ENCODE measurements around the gene DDX59. TPM values are rescaled to one million over a fixed set of nuclear protein-coding genes. Genes with fewer than 3 reads are reported as not detected.
A peak's percentile ranks its signal among the peaks of the same experiment; 100 is the strongest.

The DDX59 gene
- total RNA-seq, 2 experiments from 2014 or later, result 24.6 to 28.7 TPM

GRCh38 chr1:200699871-200700270, 30.2 kb upstream of the DDX59 start:
- no peaks in the 10 kb centered on the region for H3K9me2 ChIP-seq (ENCODE audit: insufficient read depth, low read length)
- intact Hi-C loops (cut with micrococcal nuclease; ENCODE audit: unreplicated experiment), result no loop called here
- no peaks in the 10 kb centered on the region for H3K4me1 ChIP-seq (ENCODE audit: insufficient read depth, low read length, poor library complexity, severe bottlenecking)
- TF ChIP-seq EZH2phosphoT487 (IDR thresholded peaks at IDR 0.05; ENCODE audit: borderline replicate concordance, low read depth, low read length) (no peak), CTCF (conservative IDR thresholded peaks at IDR 0.05; ENCODE audit: low read length) (no peak)
- ChIA-PET CTCF (ENCODE audit: unreplicated experiment) (no interaction called here), POLR2A (no interaction called here)
- H3K4me3 ChIP-seq (ENCODE audit: low read depth, low read length, poor library complexity, severe bottlenecking), result no peak overlapping the region
- H3K36me3 ChIP-seq (ENCODE audit: insufficient read depth, low read length), result no peaks in the 10 kb centered on the region
- H3K27ac ChIP-seq (ENCODE audit: low read depth, low read length, poor library complexity, severe bottlenecking), result no peak overlapping the region
- no peak overlapping the region for H2AFZ ChIP-seq (ENCODE audit: low read length)
- no TSS peak for BruUV-seq (replicated peaks)
- no peak overlapping the region for H3K4me2 ChIP-seq (ENCODE audit: low read length)
- no peaks in the 10 kb centered on the region for H3K79me2 ChIP-seq (ENCODE audit: insufficient read depth, low read depth, low read length)
- H4K20me1 ChIP-seq (ENCODE audit: insufficient read depth, low read length), result no peaks in the 10 kb centered on the region
- DNase-seq (ENCODE audit: low spot score), result peak; percentile 2
- no peaks in the 10 kb centered on the region for H3K9me3 ChIP-seq (ENCODE audit: low read length)

GRCh38 chr1:200694738-200695137, 25.0 kb upstream of the DDX59 start:
- DNase-seq (ENCODE audit: low spot score), result no peak
- H3K4me2 ChIP-seq (ENCODE audit: low read length), result no peak overlapping the region
- no peaks in the 10 kb centered on the region for H3K9me3 ChIP-seq (ENCODE audit: low read length)
- no peaks in the 10 kb centered on the region for H4K20me1 ChIP-seq (ENCODE audit: insufficient read depth, low read length)
- no peak for TF ChIP-seq CTCF (conservative IDR thresholded peaks at IDR 0.05; ENCODE audit: low read length)
- no peaks in the 10 kb centered on the region for H3K36me3 ChIP-seq (ENCODE audit: insufficient read depth, low read length)
- no TSS peak for BruUV-seq (replicated peaks)
- intact Hi-C loops (cut with micrococcal nuclease; ENCODE audit: unreplicated experiment), result no loop called here
- H2AFZ ChIP-seq (ENCODE audit: low read length), result no peak overlapping the region
- no peaks in the 10 kb centered on the region for H3K9me2 ChIP-seq (ENCODE audit: insufficient read depth, low read length)
- no peaks in the 10 kb centered on the region for H3K4me1 ChIP-seq (ENCODE audit: insufficient read depth, low read length, poor library complexity, severe bottlenecking)
- no peak overlapping the region for H3K4me3 ChIP-seq (ENCODE audit: low read depth, low read length, poor library complexity, severe bottlenecking)
- no peaks in the 10 kb centered on the region for H3K79me2 ChIP-seq (ENCODE audit: insufficient read depth, low read depth, low read length)
- POLR2A ChIA-PET, result interaction anchor here (0.8 to 1.1 kb wide), 2 partner anchors 10 to 19 kb away, joined by 3 read pairs; no protein-coding TSS in a partner anchor
- CTCF ChIA-PET (ENCODE audit: unreplicated experiment), result no interaction called here
- no peak overlapping the region for H3K27ac ChIP-seq (ENCODE audit: low read depth, low read length, poor library complexity, severe bottlenecking)

- Histone ChIP-seq H4K20me1 (ENCODE audit: insufficient read depth, low read length) (no peaks in the 10 kb centered on the region), H3K79me2 (ENCODE audit: insufficient read depth, low read depth, low read length) (no peaks in the 10 kb centered on the region), H3K36me3 (ENCODE audit: insufficient read depth, low read length) (no peaks in the 10 kb centered on the region), H3K9me2 (ENCODE audit: insufficient read depth, low read length) (no peaks in the 10 kb centered on the region; the same call in 1 of the 2 replicates), H3K9me3 (ENCODE audit: low read length) (no peaks in the 10 kb centered on the region), H3K4me2 (ENCODE audit: low read length) (no peak overlapping the region), H2AFZ (ENCODE audit: low read length) (no peak overlapping the region), H3K4me1 (ENCODE audit: insufficient read depth, low read length, poor library complexity, severe bottlenecking) (no peaks in the 10 kb centered on the region), H3K27ac (ENCODE audit: low read depth, low read length, poor library complexity, severe bottlenecking) (no peak overlapping the region), H3K4me3 (ENCODE audit: low read depth, low read length, poor library complexity, severe bottlenecking) (no peak overlapping the region)
- BruUV-seq (replicated peaks), result no TSS peak
- TF ChIP-seq EZH2phosphoT487 (IDR thresholded peaks at IDR 0.05; ENCODE audit: borderline replicate concordance, low read depth, low read length) (no peak), CTCF (conservative IDR thresholded peaks at IDR 0.05; ENCODE audit: low read length) (no peak)
- POLR2A ChIA-PET, result interaction anchor here (0.6 to 1.1 kb wide), 2 partner anchors 8 to 174 kb away, joined by 3 read pairs; no protein-coding TSS in a partner anchor
- CTCF ChIA-PET (ENCODE audit: unreplicated experiment), result no interaction called here
- intact Hi-C loops (cut with micrococcal nuclease; ENCODE audit: unreplicated experiment), result no loop called here
- DNase-seq (ENCODE audit: low spot score), result no peak
Observed at GRCh38 chr1:200693327-200693726, 23.6 kb upstream of the DDX59 start.
